ENCODE measurements around the gene GPC6.
A peak's percentile ranks its signal among the peaks of the same experiment; 100 is the strongest.

The GPC6 gene

DNA sequence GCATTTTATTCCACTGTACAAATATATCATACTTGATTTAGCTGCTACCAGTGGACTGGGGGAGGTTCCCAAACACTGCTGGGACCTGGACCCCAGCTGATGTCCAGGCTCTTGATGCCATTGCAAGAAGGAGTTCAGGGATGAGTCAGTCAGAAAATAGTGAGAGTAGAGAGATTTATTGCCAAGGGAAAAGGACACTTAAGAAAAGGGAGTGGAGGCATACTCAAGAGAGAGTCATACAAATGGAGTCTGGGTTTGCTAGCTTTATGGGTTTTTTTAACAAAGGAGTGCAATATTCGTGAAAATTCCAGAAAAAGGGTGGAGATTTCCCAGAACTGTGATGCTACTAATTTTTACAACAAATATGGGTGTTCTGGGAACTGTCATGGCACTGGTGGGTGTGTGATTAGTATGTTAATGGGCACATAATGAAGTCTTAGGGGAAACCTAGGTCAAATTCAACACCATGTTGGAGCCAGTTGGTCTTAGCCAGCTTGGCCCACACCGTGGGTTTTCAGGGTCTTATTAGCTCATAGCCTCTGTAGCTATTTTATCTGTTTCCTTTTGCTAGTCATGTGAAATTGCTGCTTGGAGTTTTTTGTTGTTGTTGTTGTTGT is 36.2 kb downstream of the GPC6 start:
- DNase-seq (ENCODE audit: low read depth, low spot score) = peak; percentile 71
- TF ChIP-seq, protein P1, sequence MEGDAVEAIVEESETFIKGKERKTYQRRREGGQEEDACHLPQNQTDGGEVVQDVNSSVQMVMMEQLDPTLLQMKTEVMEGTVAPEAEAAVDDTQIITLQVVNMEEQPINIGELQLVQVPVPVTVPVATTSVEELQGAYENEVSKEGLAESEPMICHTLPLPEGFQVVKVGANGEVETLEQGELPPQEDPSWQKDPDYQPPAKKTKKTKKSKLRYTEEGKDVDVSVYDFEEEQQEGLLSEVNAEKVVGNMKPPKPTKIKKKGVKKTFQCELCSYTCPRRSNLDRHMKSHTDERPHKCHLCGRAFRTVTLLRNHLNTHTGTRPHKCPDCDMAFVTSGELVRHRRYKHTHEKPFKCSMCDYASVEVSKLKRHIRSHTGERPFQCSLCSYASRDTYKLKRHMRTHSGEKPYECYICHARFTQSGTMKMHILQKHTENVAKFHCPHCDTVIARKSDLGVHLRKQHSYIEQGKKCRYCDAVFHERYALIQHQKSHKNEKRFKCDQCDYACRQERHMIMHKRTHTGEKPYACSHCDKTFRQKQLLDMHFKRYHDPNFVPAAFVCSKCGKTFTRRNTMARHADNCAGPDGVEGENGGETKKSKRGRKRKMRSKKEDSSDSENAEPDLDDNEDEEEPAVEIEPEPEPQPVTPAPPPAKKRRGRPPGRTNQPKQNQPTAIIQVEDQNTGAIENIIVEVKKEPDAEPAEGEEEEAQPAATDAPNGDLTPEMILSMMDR (IDR thresholded peaks at IDR 0.05; ENCODE audit: low read depth, low read length) = no peak
- in situ Hi-C loops (cut with HindIII; ENCODE audit: low sequenced_read_pairs) = no loop called here
- H3K4me3 ChIP-seq (ENCODE audit: low read depth, low read length) = no peak overlapping the region

DNA sequence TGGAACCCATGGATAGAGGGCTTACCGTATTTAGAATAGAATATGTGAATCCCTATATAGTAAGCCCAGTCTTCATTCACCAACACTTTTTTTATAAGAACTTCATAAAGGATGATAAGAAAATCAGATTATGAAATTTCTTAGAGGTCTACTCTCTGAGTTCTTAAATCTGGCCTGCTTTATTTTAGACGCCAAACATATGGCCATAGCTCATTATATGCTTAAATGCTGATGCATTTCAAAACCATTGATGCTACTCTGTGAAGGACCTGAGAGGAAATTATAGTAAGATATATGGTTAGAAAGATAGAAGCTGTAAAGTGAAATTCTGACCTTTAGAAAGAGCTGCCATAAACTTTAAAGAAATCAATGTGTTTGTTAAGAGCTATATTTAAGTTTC is 38.3 kb downstream of the GPC6 start:
- TF ChIP-seq, protein P1 (IDR thresholded peaks at IDR 0.05; ENCODE audit: low read depth, low read length) = no peak
- no peak for DNase-seq (ENCODE audit: low read depth, low spot score)
- H3K4me3 ChIP-seq (ENCODE audit: low read depth, low read length) = no peak overlapping the region
- in situ Hi-C loops (cut with HindIII; ENCODE audit: low sequenced_read_pairs) = no loop called here

DNA sequence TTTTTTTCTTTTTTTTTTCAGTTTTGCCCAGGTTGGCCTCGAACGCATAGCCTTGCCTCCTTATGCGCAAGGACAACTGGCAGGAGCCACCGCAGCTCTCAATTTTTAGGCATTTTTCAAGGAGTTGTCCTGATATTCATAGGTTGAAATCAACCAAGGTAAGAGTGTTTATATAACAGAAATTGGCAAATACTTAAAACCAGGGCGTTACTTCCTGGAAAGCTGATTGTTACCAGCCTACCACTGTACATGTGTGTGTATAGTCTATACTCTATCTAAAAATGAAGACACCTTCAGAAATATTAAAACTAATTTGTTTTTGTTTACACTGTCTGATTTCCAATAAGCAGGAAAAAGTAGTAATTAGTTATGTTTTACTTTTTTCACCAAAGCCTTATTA is 39.2 kb downstream of the GPC6 start:
- no peak overlapping the region for H3K4me3 ChIP-seq (ENCODE audit: low read depth, low read length)
- TF ChIP-seq, protein P1 (IDR thresholded peaks at IDR 0.05; ENCODE audit: low read depth, low read length) = no peak
- in situ Hi-C loops (cut with HindIII; ENCODE audit: low sequenced_read_pairs) = no loop called here
- no peak for DNase-seq (ENCODE audit: low read depth, low spot score)

DNA sequence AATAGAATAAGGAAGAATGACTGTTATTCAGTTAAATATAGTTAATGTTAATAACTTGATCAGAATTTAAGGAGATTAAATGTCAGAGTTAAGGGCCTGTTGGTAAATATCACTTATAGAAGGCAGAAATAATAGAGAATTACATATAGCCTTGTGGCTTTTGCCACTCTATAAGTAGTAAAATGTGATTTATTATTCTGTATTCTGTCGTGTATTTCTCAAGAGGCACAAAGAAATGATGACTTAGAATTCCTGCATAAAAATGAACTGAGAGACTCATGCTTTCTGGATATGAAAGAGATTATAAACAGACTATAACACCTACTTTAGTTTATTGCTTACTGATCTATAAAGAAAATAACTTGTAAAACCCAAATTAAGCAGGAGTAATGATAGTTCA is 40.1 kb downstream of the GPC6 start:
- in situ Hi-C loops (cut with HindIII; ENCODE audit: low sequenced_read_pairs) = no loop called here
- TF ChIP-seq, protein P1 (IDR thresholded peaks at IDR 0.05; ENCODE audit: low read depth, low read length) = no peak
- no peak for DNase-seq (ENCODE audit: low read depth, low spot score)
- no peak overlapping the region for H3K4me3 ChIP-seq (ENCODE audit: low read depth, low read length)

DNA sequence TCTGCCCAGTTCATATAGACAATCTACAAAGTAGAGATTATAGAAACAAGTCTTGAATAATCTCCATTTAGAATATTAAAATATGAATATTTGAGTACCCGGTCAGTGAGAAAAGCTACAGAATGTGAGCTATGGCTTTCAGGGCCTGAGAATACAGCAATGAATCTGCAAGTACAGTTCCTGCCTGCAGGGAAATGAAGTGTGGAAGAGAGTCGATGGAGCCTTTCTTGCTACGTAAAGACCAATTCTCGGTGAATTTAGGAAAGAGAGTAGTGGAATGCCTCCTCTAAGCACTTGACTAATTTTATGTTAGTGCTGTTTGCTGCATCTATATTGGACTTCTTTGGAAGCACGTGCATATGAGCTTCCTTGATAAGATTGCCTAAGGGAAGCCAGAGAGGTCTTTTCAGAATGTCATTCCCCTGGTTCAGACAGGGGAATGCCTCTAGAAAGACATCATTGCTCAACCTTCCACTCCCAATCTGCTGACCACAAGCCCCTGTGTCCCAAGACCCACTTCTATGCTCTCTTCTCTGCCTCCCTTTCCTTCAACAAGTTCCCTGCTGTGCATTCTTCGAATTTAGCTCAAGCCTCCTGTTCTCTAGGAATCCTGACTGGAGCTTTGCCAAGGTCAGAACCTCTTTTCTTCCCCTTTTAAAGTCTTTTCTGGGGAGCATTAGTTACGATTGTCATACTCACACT is 41.9 kb downstream of the GPC6 start:
- in situ Hi-C loops (cut with HindIII; ENCODE audit: low sequenced_read_pairs) = no loop called here
- TF ChIP-seq, protein P1 (IDR thresholded peaks at IDR 0.05; ENCODE audit: low read depth, low read length) = no peak
- no peak for DNase-seq (ENCODE audit: low read depth, low spot score)

DNA sequence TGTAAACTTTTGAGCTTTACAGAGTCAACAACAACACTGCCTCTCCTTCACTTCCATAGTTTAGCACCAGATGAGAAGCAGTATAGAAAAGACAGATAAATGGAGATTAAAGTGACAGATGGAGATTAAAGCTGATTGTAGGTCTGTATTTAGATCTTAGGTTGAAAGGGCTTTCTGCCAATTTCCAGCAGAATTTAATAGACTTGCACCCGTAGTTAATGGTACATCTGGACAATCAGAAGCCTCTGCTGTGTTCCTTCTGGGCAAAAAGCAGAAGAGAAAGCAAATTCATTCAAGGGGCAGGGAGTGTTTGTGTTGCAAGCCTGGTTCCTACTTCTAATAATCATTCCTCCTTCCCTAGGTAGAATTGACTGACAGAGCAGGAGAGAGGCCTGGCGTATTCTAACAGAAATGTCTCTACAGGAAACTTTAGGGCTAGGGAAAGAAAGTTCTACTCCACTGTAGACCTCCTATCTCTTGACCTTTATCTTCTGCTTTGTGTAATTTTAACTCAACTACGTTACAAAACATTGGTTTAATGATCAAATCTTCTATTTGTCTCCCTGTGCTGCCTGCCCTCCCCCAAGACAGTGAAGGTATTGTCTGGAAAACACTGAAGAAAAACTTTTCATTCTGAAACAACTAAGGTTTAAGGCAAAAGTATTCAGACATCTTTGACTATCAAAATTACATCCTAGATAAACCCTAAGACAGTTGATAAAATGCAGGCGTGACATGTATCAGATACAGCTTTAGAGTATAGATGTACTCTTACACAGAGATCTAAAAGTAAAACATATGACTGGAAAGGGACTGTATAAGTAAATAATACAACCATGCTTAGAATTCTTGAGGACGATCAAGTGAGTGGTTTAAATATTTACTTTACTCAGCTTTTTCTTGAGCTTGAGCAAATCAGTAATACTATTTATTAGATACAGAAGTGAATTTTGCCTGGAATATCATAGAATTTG is 44.4 kb downstream of the GPC6 start:
- in situ Hi-C loops (cut with HindIII; ENCODE audit: low sequenced_read_pairs) = no loop called here
- TF ChIP-seq, protein P1 (IDR thresholded peaks at IDR 0.05; ENCODE audit: low read depth, low read length) = no peak
- H3K4me3 ChIP-seq (ENCODE audit: low read depth, low read length) = no peak overlapping the region
- no peak for DNase-seq (ENCODE audit: low read depth, low spot score)

More for the DNA sequence above, 41.9 kb downstream of the GPC6 start:
- no peak overlapping the region for H3K4me3 ChIP-seq (ENCODE audit: low read depth, low read length)
